IMR-90 (cell line): ENCODE data around the gene PDX1. TPM values are rescaled to one million over a fixed set of nuclear protein-coding genes. Genes with fewer than 3 reads are reported as not detected.

ENCODE experiments used
- ATAC-seq: fragments of 200-7000 bp; cut with Tn5 transposase; 2 replicates; pipeline ENCODE4 v1.9.1; 2020; ENCODE audit warnings: low read depth, mild to moderate bottlenecking, moderate library complexity
- BruUV-seq: library from RNA; stranded (reverse); fragments of 400-500 nt; replicated peaks from 2 replicates; lab custom pipeline; 2021; lab: Mats Ljungman, UMichigan
- CTCF ChIA-PET: fragments of 300-600 bp; formaldehyde crosslinking; extraction: SDS; loops from one replicate; lab custom pipeline; 2021; ENCODE audit warnings: antibody characterized with exemption; lab: Yijun Ruan, JAX
- POLR2A ChIA-PET: fragments of 300-600 bp; sonication (Branson Sonifier 250); formaldehyde crosslinking; loops from one replicate; lab custom pipeline; 2022; ENCODE audit warnings: antibody characterized with exemption; ENCODE audit not compliant: unreplicated experiment; lab: Charles Lee
- DNase-seq: peaks from one replicate; pipeline ENCODE4 v3.0.0; 2013
- H2AFZ ChIP-seq: replicated peaks from 2 replicates; pipeline ENCODE3; 2013; ENCODE audit warnings: low read length, mild to moderate bottlenecking; ENCODE audit not compliant: poor library complexity
- H2AK5ac ChIP-seq: 2 replicates; pipeline ENCODE4 v1.6.1; 2013; ENCODE audit warnings: low read depth, low read length, inconsistent platforms
- H2AK9ac ChIP-seq: replicated peaks from 2 replicates; pipeline ENCODE3; 2013; ENCODE audit warnings: mild to moderate bottlenecking, low read depth, low read length, moderate library complexity; ENCODE audit not compliant: poor library complexity
- H2BK120ac ChIP-seq: 2 replicates; pipeline ENCODE4 v1.6.1; 2013; ENCODE audit warnings: low read depth, low read length, inconsistent platforms
- H2BK15ac ChIP-seq: 3 replicates; pipeline ENCODE4 v1.6.1; 2013; ENCODE audit warnings: low read depth, low read length, inconsistent platforms
- H2BK20ac ChIP-seq: 2 replicates; pipeline ENCODE4 v1.6.1; 2013; ENCODE audit warnings: low read depth, mild to moderate bottlenecking, inconsistent platforms, low read length, moderate library complexity
- H2BK5ac ChIP-seq: 2 replicates; pipeline ENCODE4 v1.6.1; 2013; ENCODE audit warnings: mild to moderate bottlenecking, low read depth, low read length, inconsistent platforms; ENCODE audit not compliant: poor library complexity, severe bottlenecking
- H3K14ac ChIP-seq: replicated peaks from 2 replicates; pipeline ENCODE4 v1.6.1; 2013; ENCODE audit warnings: low read depth, low read length, inconsistent platforms
- H3K18ac ChIP-seq: 2 replicates; pipeline ENCODE4 v1.6.1; 2013; ENCODE audit warnings: low read depth, low read length, control low read depth
- H3K23ac ChIP-seq: 2 replicates; pipeline ENCODE4 v1.6.1; 2013; ENCODE audit warnings: low read depth, low read length, inconsistent platforms
- H3K27ac ChIP-seq: 2 replicates; pipeline ENCODE4 v1.5.1; 2013; ENCODE audit warnings: mild to moderate bottlenecking, control low read depth, low read length; ENCODE audit not compliant: insufficient read depth
- H3K27me3 ChIP-seq: 2 replicates; pipeline ENCODE4 v1.6.1; 2013; ENCODE audit warnings: low read length; ENCODE audit not compliant: control insufficient read depth, insufficient read depth
- H3K36me3 ChIP-seq: 2 replicates; pipeline ENCODE4 v1.6.1; 2013; ENCODE audit warnings: low read length, mixed read lengths; ENCODE audit not compliant: control insufficient read depth, insufficient read depth
- H3K4ac ChIP-seq: 2 replicates; pipeline ENCODE4 v1.6.1; 2013; ENCODE audit warnings: low read depth, low read length, inconsistent platforms
- H3K4me1 ChIP-seq: 2 replicates; pipeline ENCODE4 v1.6.1; 2013; ENCODE audit warnings: low read length, mixed read lengths; ENCODE audit not compliant: control insufficient read depth, insufficient read depth
- H3K4me2 ChIP-seq: 2 replicates; pipeline ENCODE4 v1.6.1; 2013; ENCODE audit warnings: low read depth, mild to moderate bottlenecking, control low read depth, low read length, moderate library complexity
- H3K4me3 ChIP-seq: 2 replicates; pipeline ENCODE4 v1.5.1; 2013; ENCODE audit warnings: low read depth, mild to moderate bottlenecking, control low read depth, low read length, moderate library complexity; ENCODE audit not compliant: insufficient read depth
- H3K56ac ChIP-seq: 2 replicates; pipeline ENCODE4 v1.6.1; 2013; ENCODE audit warnings: low read length, inconsistent platforms; ENCODE audit not compliant: insufficient read depth; ENCODE audit errors: extremely low read depth
- H3K79me1 ChIP-seq, 2 experiments: 2 replicates each; pipeline ENCODE4 v1.6.1; 2013; ENCODE audit warnings: low read length in 2 of 2, inconsistent platforms in 1 of 2, low read depth in 1 of 2
- H3K9ac ChIP-seq: 2 replicates; pipeline ENCODE4 v1.6.1; 2013; ENCODE audit warnings: low read depth, low read length, control low read depth
- H3K9me1 ChIP-seq: 2 replicates; pipeline ENCODE4 v1.6.1; 2013; ENCODE audit warnings: low read length, inconsistent platforms; ENCODE audit not compliant: insufficient read depth
- H3K9me3 ChIP-seq: 2 replicates; pipeline ENCODE4 v1.6.1; 2013; ENCODE audit warnings: low read length; ENCODE audit not compliant: control insufficient read depth, insufficient read depth
- H4K20me1 ChIP-seq: 2 replicates; pipeline ENCODE4 v1.6.1; 2013; ENCODE audit warnings: low read length, inconsistent platforms; ENCODE audit not compliant: insufficient read depth
- H4K5ac ChIP-seq: 2 replicates; pipeline ENCODE4 v1.6.1; 2013; ENCODE audit warnings: mild to moderate bottlenecking, low read depth, low read length, control low read depth
- H4K8ac ChIP-seq, 2 experiments: 2 replicates each; pipeline ENCODE4 v1.6.1; 2013; ENCODE audit warnings: low read depth in 2 of 2, low read length in 2 of 2, control low read depth in 1 of 2, inconsistent platforms in 1 of 2
- H4K91ac ChIP-seq: 2 replicates; pipeline ENCODE4 v1.6.1; 2013; ENCODE audit warnings: low read depth, low read length, inconsistent platforms; ENCODE audit not compliant: insufficient read depth
- CHD1 ChIP-seq: IDR thresholded peaks from 2 replicates; pipeline ENCODE4 v1.6.1; 2012; ENCODE audit warnings: low read depth, low read length, improper control_type of control experiment
- WGBS, 2 experiments: methylation state at CpG; one replicate each; pipeline versions ENCODE4 v1.1.5 to v1.1.7; 2013; ENCODE audit warnings: missing lambda C conversion rate in 2 of 2; ENCODE audit not compliant: insufficient read length in 1 of 2; ENCODE audit errors: extremely low coverage in 2 of 2; 5-methylcytosine and 5-hydroxymethylcytosine counted together
- dilution Hi-C: fragments of 300-500 bp; cut with HindIII; formaldehyde crosslinking; loops from one replicate; pipeline ENCODE4 v1.14.3; 2018; ENCODE audit warnings: low sequenced_read_pairs; ENCODE audit not compliant: unreplicated experiment
- in situ Hi-C: fragments of 300-500 bp; cut with MboI; formaldehyde crosslinking; loops from 3 replicates; pipeline ENCODE4 v1.14.3; 2019; ENCODE audit warnings: low sequenced_read_pairs, inconsistent platforms, mixed read lengths
- intact Hi-C: fragments of 100-400 bp; cut with micrococcal nuclease; formaldehyde crosslinking; loops from 2 replicates; pipeline ENCODE4 v1.10.0; 2022
- polyA plus RNA-seq, 3 experiments: library from polyadenylated mRNA; depleted of rRNA; stranded (reverse); fragments of >200 nt; gene quantifications; 2 replicates each; pipeline ENCODE4 v1.2.3, GENCODE V29; 2012; ENCODE audit warnings: low replicate concordance in 1 of 3
- total RNA-seq: library from RNA; depleted of rRNA; stranded (reverse); fragments of >200 nt; gene quantifications from 2 replicates; pipeline ENCODE4 v1.2.3, GENCODE V29; 2012

The PDX1 gene
- total and polyA plus RNA-seq, 2 of the 4 experiments (the other 2 are of a cell fraction) = not detected

GRCh38 chr13:27970382-27971235 is 50.8 kb downstream of the PDX1 start:
- no peak for TF ChIP-seq CHD1
- no peak overlapping the region for H2AK9ac ChIP-seq
- H4K5ac ChIP-seq = no peak overlapping the region
- H3K9ac ChIP-seq = no peak overlapping the region
- no peak overlapping the region for H3K4ac ChIP-seq
- H3K4me1 ChIP-seq = no peaks in the 10 kb centered on the region
- H3K14ac ChIP-seq = no peak overlapping the region
- H2BK15ac ChIP-seq = no peak overlapping the region
- POLR2A ChIA-PET = no interaction called here
- CTCF ChIA-PET = interaction anchor here (0.6 kb wide), 1 partner anchor 39 kb away, joined by 4 read pairs; no protein-coding TSS in a partner anchor
- no peak overlapping the region for H3K23ac ChIP-seq
- H2BK120ac ChIP-seq = no peak overlapping the region
- DNase-seq (no peak), ATAC-seq (no peak)
- no peak overlapping the region for H3K18ac ChIP-seq
- H3K79me1 ChIP-seq = no peaks in the 10 kb centered on the region
- H3K36me3 ChIP-seq = no peaks in the 10 kb centered on the region
- H3K4me3 ChIP-seq = no peak overlapping the region
- no peak overlapping the region for H3K27ac ChIP-seq
- BruUV-seq = no TSS peak
- dilution Hi-C loops (no loop called here), in situ Hi-C loops (no loop called here), intact Hi-C loops (no loop called here)
- H4K8ac ChIP-seq = no peak overlapping the region
- H3K4me2 ChIP-seq = no peak overlapping the region
- no peak overlapping the region for H3K56ac ChIP-seq
- H2AFZ ChIP-seq = no peak overlapping the region
- H4K20me1 ChIP-seq = peaks cover 4% of the 10 kb centered on the region
- no peak overlapping the region for H2BK20ac ChIP-seq
- H3K27me3 ChIP-seq = peaks cover 97% of the 10 kb centered on the region
- no peak overlapping the region for H2BK5ac ChIP-seq
- H3K9me1 ChIP-seq = no peaks in the 10 kb centered on the region; the same call in 1 of the 2 replicates
- H4K91ac ChIP-seq = no peak overlapping the region
- 3% methylated on average over 24 of the region's 53 CpGs; no CpG with 5 or more reads in 1 of the 2 experiments for WGBS, 2 experiments
- peaks cover 3% of the 10 kb centered on the region; the same call in 1 of the 2 replicates for H3K9me3 ChIP-seq
- no peak overlapping the region for H2AK5ac ChIP-seq
